ENCODE data around the gene RXYLT1. TPM values are rescaled to one million over a fixed set of nuclear protein-coding genes. Genes with fewer than 3 reads are reported as not detected.

Gene RXYLT1
- total RNA-seq, 1 experiment from 2014 or later: 21.1 TPM

- CTCF ChIA-PET: no interaction called here
- intact Hi-C loops (cut with micrococcal nuclease; ENCODE audit: unreplicated experiment): no loop called here
Observed at GRCh38 chr12:63808631-63809030, 28.9 kb downstream of the RXYLT1 start.

GRCh38 chr12:63809566-63809965 lies 29.9 kb downstream of the RXYLT1 start:
- Histone ChIP-seq H3K36me3 (ENCODE audit: insufficient read depth, low read length, poor library complexity, severe bottlenecking) (no peaks in the 10 kb centered on the region), H3K27me3 (replicated peaks; ENCODE audit: insufficient read depth, low read depth, low read length, poor library complexity) (no peaks in the 10 kb centered on the region), H3K27ac (ENCODE audit: low read depth, low read length, poor library complexity, severe bottlenecking) (no peak overlapping the region), H3K4me1 (ENCODE audit: insufficient read depth, low read length, poor library complexity, severe bottlenecking) (peaks cover 4% of the 10 kb centered on the region), H3K4me3 (ENCODE audit: low read depth, low read length, poor library complexity, severe bottlenecking) (no peak overlapping the region), H3K9me3 (ENCODE audit: low read depth, low read length, poor library complexity, severe bottlenecking) (no peaks in the 10 kb centered on the region)
- TF ChIP-seq CTCF (conservative IDR thresholded peaks at IDR 0.05; ENCODE audit: low read depth, low read length): no peak
- ChIA-PET CTCF (no interaction called here), POLR2A (ENCODE audit: low non-redundant PET) (no interaction called here)
- DNase-seq (ENCODE audit: low spot score): no peak
- intact Hi-C loops (cut with micrococcal nuclease; ENCODE audit: unreplicated experiment): no loop called here
- BruUV-seq (replicated peaks): no TSS peak

More at GRCh38 chr12:63808631-63809030, 28.9 kb downstream of the RXYLT1 start:
- Histone ChIP-seq H3K36me3 (ENCODE audit: insufficient read depth, low read length, poor library complexity, severe bottlenecking) (no peaks in the 10 kb centered on the region), H3K9me3 (ENCODE audit: low read depth, low read length, poor library complexity, severe bottlenecking) (no peaks in the 10 kb centered on the region), H3K4me1 (ENCODE audit: insufficient read depth, low read length, poor library complexity, severe bottlenecking) (peaks cover 4% of the 10 kb centered on the region), H3K27ac (ENCODE audit: low read depth, low read length, poor library complexity, severe bottlenecking) (no peak overlapping the region), H3K4me3 (ENCODE audit: low read depth, low read length, poor library complexity, severe bottlenecking) (no peak overlapping the region), H3K27me3 (replicated peaks; ENCODE audit: insufficient read depth, low read depth, low read length, poor library complexity) (no peaks in the 10 kb centered on the region)
- POLR2A ChIA-PET (ENCODE audit: low non-redundant PET): no interaction called here
- TF ChIP-seq CTCF (conservative IDR thresholded peaks at IDR 0.05; ENCODE audit: low read depth, low read length) (no peak), EZH2 (IDR thresholded peaks at IDR 0.05; ENCODE audit: borderline replicate concordance, low read depth, low read length, poor library complexity, severe bottlenecking) (no peak)
- no TSS peak for BruUV-seq (replicated peaks)
- peak; percentile 56 for DNase-seq (ENCODE audit: low spot score)

- TF ChIP-seq CTCF (conservative IDR thresholded peaks at IDR 0.05; ENCODE audit: low read depth, low read length): no peak
- no peak for TF ChIP-seq EZH2 (IDR thresholded peaks at IDR 0.05; ENCODE audit: borderline replicate concordance, low read depth, low read length, poor library complexity, severe bottlenecking)
- no peak overlapping the region for H3K27ac ChIP-seq (ENCODE audit: low read depth, low read length, poor library complexity, severe bottlenecking)
- BruUV-seq (replicated peaks): no TSS peak
- H3K27me3 ChIP-seq (replicated peaks; ENCODE audit: insufficient read depth, low read depth, low read length, poor library complexity): no peaks in the 10 kb centered on the region
- H3K4me3 ChIP-seq (ENCODE audit: low read depth, low read length, poor library complexity, severe bottlenecking): no peak overlapping the region
- no peak for DNase-seq (ENCODE audit: low spot score)
- ChIA-PET CTCF (no interaction called here), POLR2A (ENCODE audit: low non-redundant PET) (no interaction called here)
- peaks cover 4% of the 10 kb centered on the region for H3K4me1 ChIP-seq (ENCODE audit: insufficient read depth, low read length, poor library complexity, severe bottlenecking)
- H3K9me3 ChIP-seq (ENCODE audit: low read depth, low read length, poor library complexity, severe bottlenecking): no peaks in the 10 kb centered on the region
- intact Hi-C loops (cut with micrococcal nuclease; ENCODE audit: unreplicated experiment): no loop called here
- H3K36me3 ChIP-seq (ENCODE audit: insufficient read depth, low read length, poor library complexity, severe bottlenecking): no peaks in the 10 kb centered on the region
Observed at GRCh38 chr12:63811334-63811733, 31.6 kb downstream of the RXYLT1 start.
